Measurements from ENCODE around the gene SCGB2A2.

SCGB2A2 gene

GRCh38 chr11:62269654-62270278 lies at the start of gene SCGB2A2:
Gene SCGB2A2, plus strand, starts transcription at chr11:62270158. Its CDS starts 59 bp downstream, at chr11:62270217.
- no peak within 1 kb of the TSS for H3K27ac ChIP-seq (ENCODE audit: low read depth, low read length)
- no peaks in the 10 kb centered on the region for H3K27me3 ChIP-seq (ENCODE audit: control insufficient read depth, insufficient read depth, low read length)
- no peak within 1 kb of the TSS for H3K4me3 ChIP-seq (ENCODE audit: low read depth, low read length)
- no peaks in the 10 kb centered on the region for H3K9me3 ChIP-seq (ENCODE audit: control insufficient read depth, insufficient read depth, low read depth, low read length)
- no peak within 1 kb of the TSS for H3K9ac ChIP-seq (ENCODE audit: low read length)
- no peaks in the 10 kb centered on the region for H3K4me1 ChIP-seq (ENCODE audit: control insufficient read depth, insufficient read depth, low read length)
- H3K36me3 ChIP-seq (ENCODE audit: control insufficient read depth, insufficient read depth, low read length), result no peaks in the 10 kb centered on the region

GRCh38 chr11:62221498-62221897 lies 48.5 kb upstream of the SCGB2A2 start:
- Histone ChIP-seq H3K4me1 (ENCODE audit: control insufficient read depth, insufficient read depth, low read length) (no peaks in the 10 kb centered on the region), H3K4me3 (ENCODE audit: low read depth, low read length) (no peak overlapping the region), H3K27ac (ENCODE audit: low read depth, low read length) (no peak overlapping the region), H3K9me3 (ENCODE audit: control insufficient read depth, insufficient read depth, low read depth, low read length) (peaks cover 29% of the 10 kb centered on the region), H3K27me3 (ENCODE audit: control insufficient read depth, insufficient read depth, low read length) (no peaks in the 10 kb centered on the region), H3K36me3 (ENCODE audit: control insufficient read depth, insufficient read depth, low read length) (no peaks in the 10 kb centered on the region), H3K9ac (ENCODE audit: low read length) (no peak overlapping the region)

- H3K9me3 ChIP-seq (ENCODE audit: control insufficient read depth, insufficient read depth, low read depth, low read length), result peaks cover 29% of the 10 kb centered on the region
- no peak overlapping the region for H3K27ac ChIP-seq (ENCODE audit: low read depth, low read length)
- no peaks in the 10 kb centered on the region for H3K4me1 ChIP-seq (ENCODE audit: control insufficient read depth, insufficient read depth, low read length)
- H3K9ac ChIP-seq (ENCODE audit: low read length), result no peak overlapping the region
- H3K36me3 ChIP-seq (ENCODE audit: control insufficient read depth, insufficient read depth, low read length), result no peaks in the 10 kb centered on the region
- H3K27me3 ChIP-seq (ENCODE audit: control insufficient read depth, insufficient read depth, low read length), result no peaks in the 10 kb centered on the region
- no peak overlapping the region for H3K4me3 ChIP-seq (ENCODE audit: low read depth, low read length)
Observed at GRCh38 chr11:62223095-62223494, 46.9 kb upstream of the SCGB2A2 start.

GRCh38 chr11:62233730-62234129 lies 36.2 kb upstream of the SCGB2A2 start:
- H3K9me3 ChIP-seq (ENCODE audit: control insufficient read depth, insufficient read depth, low read depth, low read length), result no peaks in the 10 kb centered on the region
- H3K4me1 ChIP-seq (ENCODE audit: control insufficient read depth, insufficient read depth, low read length), result no peaks in the 10 kb centered on the region
- no peaks in the 10 kb centered on the region for H3K36me3 ChIP-seq (ENCODE audit: control insufficient read depth, insufficient read depth, low read length)
- H3K4me3 ChIP-seq (ENCODE audit: low read depth, low read length), result no peak overlapping the region
- H3K9ac ChIP-seq (ENCODE audit: low read length), result no peak overlapping the region
- H3K27me3 ChIP-seq (ENCODE audit: control insufficient read depth, insufficient read depth, low read length), result peaks cover 15% of the 10 kb centered on the region; the same call in 1 of the 2 replicates
- no peak overlapping the region for H3K27ac ChIP-seq (ENCODE audit: low read depth, low read length)

GRCh38 chr11:62236187-62236586 lies 33.8 kb upstream of the SCGB2A2 start:
- Histone ChIP-seq H3K27me3 (ENCODE audit: control insufficient read depth, insufficient read depth, low read length) (peaks cover 19% of the 10 kb centered on the region; the same call in 1 of the 2 replicates), H3K27ac (ENCODE audit: low read depth, low read length) (no peak overlapping the region), H3K4me1 (ENCODE audit: control insufficient read depth, insufficient read depth, low read length) (no peaks in the 10 kb centered on the region), H3K4me3 (ENCODE audit: low read depth, low read length) (no peak overlapping the region), H3K9me3 (ENCODE audit: control insufficient read depth, insufficient read depth, low read depth, low read length) (no peaks in the 10 kb centered on the region), H3K9ac (ENCODE audit: low read length) (no peak overlapping the region), H3K36me3 (ENCODE audit: control insufficient read depth, insufficient read depth, low read length) (no peaks in the 10 kb centered on the region)

- no peak overlapping the region for H3K27ac ChIP-seq (ENCODE audit: low read depth, low read length)
- H3K27me3 ChIP-seq (ENCODE audit: control insufficient read depth, insufficient read depth, low read length), result peaks cover 19% of the 10 kb centered on the region; the same call in 1 of the 2 replicates
- no peak overlapping the region for H3K4me3 ChIP-seq (ENCODE audit: low read depth, low read length)
- H3K36me3 ChIP-seq (ENCODE audit: control insufficient read depth, insufficient read depth, low read length), result no peaks in the 10 kb centered on the region
- H3K4me1 ChIP-seq (ENCODE audit: control insufficient read depth, insufficient read depth, low read length), result peaks cover 11% of the 10 kb centered on the region
- no peak overlapping the region for H3K9ac ChIP-seq (ENCODE audit: low read length)
- no peaks in the 10 kb centered on the region for H3K9me3 ChIP-seq (ENCODE audit: control insufficient read depth, insufficient read depth, low read depth, low read length)
Observed at GRCh38 chr11:62237499-62237898, 32.5 kb upstream of the SCGB2A2 start.

- no peak overlapping the region for H3K9ac ChIP-seq (ENCODE audit: low read length)
- peaks cover 13% of the 10 kb centered on the region for H3K4me1 ChIP-seq (ENCODE audit: control insufficient read depth, insufficient read depth, low read length)
- no peaks in the 10 kb centered on the region for H3K9me3 ChIP-seq (ENCODE audit: control insufficient read depth, insufficient read depth, low read depth, low read length)
- H3K36me3 ChIP-seq (ENCODE audit: control insufficient read depth, insufficient read depth, low read length), result no peaks in the 10 kb centered on the region
- peaks cover 19% of the 10 kb centered on the region; the same call in 1 of the 2 replicates for H3K27me3 ChIP-seq (ENCODE audit: control insufficient read depth, insufficient read depth, low read length)
- H3K27ac ChIP-seq (ENCODE audit: low read depth, low read length), result no peak overlapping the region
- no peak overlapping the region for H3K4me3 ChIP-seq (ENCODE audit: low read depth, low read length)
Observed at GRCh38 chr11:62238151-62238550, 31.8 kb upstream of the SCGB2A2 start.

- H3K9ac ChIP-seq (ENCODE audit: low read length), result no peak overlapping the region
- no peak overlapping the region for H3K27ac ChIP-seq (ENCODE audit: low read depth, low read length)
- peaks cover 19% of the 10 kb centered on the region; the same call in 1 of the 2 replicates for H3K27me3 ChIP-seq (ENCODE audit: control insufficient read depth, insufficient read depth, low read length)
- no peak overlapping the region for H3K4me3 ChIP-seq (ENCODE audit: low read depth, low read length)
- no peaks in the 10 kb centered on the region for H3K36me3 ChIP-seq (ENCODE audit: control insufficient read depth, insufficient read depth, low read length)
- no peaks in the 10 kb centered on the region for H3K9me3 ChIP-seq (ENCODE audit: control insufficient read depth, insufficient read depth, low read depth, low read length)
- H3K4me1 ChIP-seq (ENCODE audit: control insufficient read depth, insufficient read depth, low read length), result peaks cover 13% of the 10 kb centered on the region
Observed at GRCh38 chr11:62241095-62241494, 28.9 kb upstream of the SCGB2A2 start.

- Histone ChIP-seq H3K27me3 (ENCODE audit: control insufficient read depth, insufficient read depth, low read length) (peaks cover 19% of the 10 kb centered on the region; the same call in 1 of the 2 replicates), H3K9me3 (ENCODE audit: control insufficient read depth, insufficient read depth, low read depth, low read length) (no peaks in the 10 kb centered on the region), H3K4me3 (ENCODE audit: low read depth, low read length) (no peak within 1 kb of the TSS), H3K27ac (ENCODE audit: low read depth, low read length) (no peak within 1 kb of the TSS), H3K9ac (ENCODE audit: low read length) (no peak within 1 kb of the TSS), H3K4me1 (ENCODE audit: control insufficient read depth, insufficient read depth, low read length) (peaks cover 13% of the 10 kb centered on the region), H3K36me3 (ENCODE audit: control insufficient read depth, insufficient read depth, low read length) (no peaks in the 10 kb centered on the region)
Observed at GRCh38 chr11:62242021-62242420, 27.9 kb upstream of the SCGB2A2 start, which contains the start of gene SCGB1D2. Gene SCGB1D2, plus strand, starts transcription at chr11:62242239. Its CDS starts 69 bp downstream, at chr11:62242308.

- no peak overlapping the region for H3K4me3 ChIP-seq (ENCODE audit: low read depth, low read length)
- H3K4me1 ChIP-seq (ENCODE audit: control insufficient read depth, insufficient read depth, low read length), result peaks cover 13% of the 10 kb centered on the region
- no peak overlapping the region for H3K9ac ChIP-seq (ENCODE audit: low read length)
- no peaks in the 10 kb centered on the region for H3K36me3 ChIP-seq (ENCODE audit: control insufficient read depth, insufficient read depth, low read length)
- H3K27me3 ChIP-seq (ENCODE audit: control insufficient read depth, insufficient read depth, low read length), result no peaks in the 10 kb centered on the region
- H3K9me3 ChIP-seq (ENCODE audit: control insufficient read depth, insufficient read depth, low read depth, low read length), result peaks cover under 1% of the 10 kb centered on the region
- no peak overlapping the region for H3K27ac ChIP-seq (ENCODE audit: low read depth, low read length)
Observed at GRCh38 chr11:62245271-62245753, 24.6 kb upstream of the SCGB2A2 start.

- peaks cover 34% of the 10 kb centered on the region for H3K9me3 ChIP-seq (ENCODE audit: control insufficient read depth, insufficient read depth, low read depth, low read length)
Observed at GRCh38 chr11:62251698-62252097, 18.3 kb upstream of the SCGB2A2 start.

More at GRCh38 chr11:62251698-62252097, 18.3 kb upstream of the SCGB2A2 start:
- no peak overlapping the region for H3K4me3 ChIP-seq (ENCODE audit: low read depth, low read length)
- H3K4me1 ChIP-seq (ENCODE audit: control insufficient read depth, insufficient read depth, low read length), result no peaks in the 10 kb centered on the region
- H3K27ac ChIP-seq (ENCODE audit: low read depth, low read length), result no peak overlapping the region
- no peak overlapping the region for H3K9ac ChIP-seq (ENCODE audit: low read length)
- H3K36me3 ChIP-seq (ENCODE audit: control insufficient read depth, insufficient read depth, low read length), result no peaks in the 10 kb centered on the region
- no peaks in the 10 kb centered on the region for H3K27me3 ChIP-seq (ENCODE audit: control insufficient read depth, insufficient read depth, low read length)
